DOHH2 (cell line): ENCODE results near the gene SLC37A3.

Source experiments
- H3F3A ChIP-seq: fragments of 200-600 bp; sonication (generic), shearing (Covaris generic); 2 replicates; pipeline ENCODE4 v1.6.0; 2016; ENCODE audit warnings: antibody characterized with exemption, mild to moderate bottlenecking; ENCODE audit not compliant: control insufficient read depth, insufficient read depth
- H3K27ac ChIP-seq: fragments of 200-600 bp; sonication (generic); 2 replicates; pipeline ENCODE4 v1.5.1; 2014; ENCODE audit warnings: low read depth, mild to moderate bottlenecking, low read length, moderate library complexity
- H3K27me3 ChIP-seq: fragments of 200-600 bp; sonication (generic); 2 replicates; pipeline ENCODE4 v1.6.1; 2014; ENCODE audit warnings: mild to moderate bottlenecking, low read length, mixed read lengths; ENCODE audit not compliant: control insufficient read depth
- H3K36me3 ChIP-seq: fragments of 200-600 bp; sonication (generic); 2 replicates; pipeline ENCODE4 v1.6.1; 2014; ENCODE audit warnings: mild to moderate bottlenecking, low read length, moderate library complexity, mixed read lengths; ENCODE audit not compliant: control insufficient read depth
- H3K4me1 ChIP-seq: fragments of 200-600 bp; sonication (generic); 2 replicates; pipeline ENCODE4 v1.6.1; 2014; ENCODE audit warnings: mild to moderate bottlenecking, low read length, mixed read lengths; ENCODE audit not compliant: control insufficient read depth
- H3K4me2 ChIP-seq: fragments of 200-600 bp; sonication (generic); 2 replicates; pipeline ENCODE4 v1.6.0; 2014; ENCODE audit warnings: mild to moderate bottlenecking, low read length, moderate library complexity
- H3K4me3 ChIP-seq: fragments of 200-600 bp; sonication (generic); 2 replicates; pipeline ENCODE4 v1.5.1; 2014; ENCODE audit warnings: mild to moderate bottlenecking, low read length, mixed read lengths
- H3K79me2 ChIP-seq: fragments of 200-600 bp; sonication (generic); 2 replicates; pipeline ENCODE4 v1.6.1; 2014; ENCODE audit warnings: mild to moderate bottlenecking, low read length, mixed read lengths; ENCODE audit not compliant: control insufficient read depth
- H3K9me2 ChIP-seq: fragments of 200-600 bp; sonication (generic); replicated peaks from 2 replicates; pipeline ENCODE4 v1.6.1; 2014; ENCODE audit warnings: mild to moderate bottlenecking, low read length, mixed read lengths; ENCODE audit not compliant: control insufficient read depth
- H3K9me3 ChIP-seq: fragments of 200-600 bp; sonication (generic); 2 replicates; pipeline ENCODE4 v1.6.1; 2014; ENCODE audit warnings: antibody characterized with exemption, low read length, mixed read lengths; ENCODE audit not compliant: control insufficient read depth, insufficient read depth
- H4K20me1 ChIP-seq: fragments of 200-600 bp; sonication (generic); 2 replicates; pipeline ENCODE4 v1.6.0; 2014; ENCODE audit warnings: low read depth, mild to moderate bottlenecking, antibody characterized with exemption, low read length, moderate library complexity; ENCODE audit not compliant: control insufficient read depth, insufficient read depth
- EZH2phosphoT487 ChIP-seq: fragments of 200-600 bp; sonication (generic); IDR thresholded peaks from 2 replicates; pipeline ENCODE4 v1.6.1; 2017; ENCODE audit warnings: borderline replicate concordance, mild to moderate bottlenecking, antibody characterized with exemption, low read length, moderate library complexity, mixed read lengths
- TF ChIP-seq, protein P1 (sequence below): fragments of 200-600 bp; sonication (generic); IDR thresholded peaks from one replicate; pipeline ENCODE4 v1.5.1; 2014; ENCODE audit warnings: antibody characterized with exemption, mild to moderate bottlenecking, low read depth, low read length; ENCODE audit not compliant: poor library complexity, severe bottlenecking

Gene SLC37A3

DNA sequence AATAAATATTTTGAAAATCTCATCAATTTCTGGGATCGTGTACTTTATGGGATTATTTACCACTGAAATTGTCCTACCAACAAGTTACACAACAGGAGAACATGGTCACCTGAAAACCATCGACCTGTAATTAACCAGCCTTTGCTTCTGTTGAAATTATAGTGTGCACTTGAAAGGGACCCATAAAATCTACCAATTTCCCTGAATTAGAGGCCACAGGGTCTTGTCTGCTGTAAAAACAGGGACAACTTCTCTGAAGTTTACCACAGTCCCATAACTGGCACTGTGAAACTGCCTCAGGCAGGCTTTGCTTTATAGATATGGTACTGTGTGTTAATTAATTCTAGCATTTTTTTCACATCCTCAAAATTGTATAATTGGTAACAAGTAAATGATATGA is 43.2 kb upstream of the SLC37A3 start:
- H3K27me3 ChIP-seq = no peaks in the 10 kb centered on the region
- no peaks in the 10 kb centered on the region for H3F3A ChIP-seq
- H3K79me2 ChIP-seq = no peaks in the 10 kb centered on the region
- H3K36me3 ChIP-seq = no peaks in the 10 kb centered on the region
- no peak overlapping the region for H3K4me2 ChIP-seq
- H3K4me3 ChIP-seq = no peak overlapping the region
- no peaks in the 10 kb centered on the region for H3K9me2 ChIP-seq
- H3K4me1 ChIP-seq = no peaks in the 10 kb centered on the region
- H4K20me1 ChIP-seq = no peaks in the 10 kb centered on the region
- no peaks in the 10 kb centered on the region for H3K9me3 ChIP-seq
- no peak overlapping the region for H3K27ac ChIP-seq
- TF ChIP-seq, protein P1, sequence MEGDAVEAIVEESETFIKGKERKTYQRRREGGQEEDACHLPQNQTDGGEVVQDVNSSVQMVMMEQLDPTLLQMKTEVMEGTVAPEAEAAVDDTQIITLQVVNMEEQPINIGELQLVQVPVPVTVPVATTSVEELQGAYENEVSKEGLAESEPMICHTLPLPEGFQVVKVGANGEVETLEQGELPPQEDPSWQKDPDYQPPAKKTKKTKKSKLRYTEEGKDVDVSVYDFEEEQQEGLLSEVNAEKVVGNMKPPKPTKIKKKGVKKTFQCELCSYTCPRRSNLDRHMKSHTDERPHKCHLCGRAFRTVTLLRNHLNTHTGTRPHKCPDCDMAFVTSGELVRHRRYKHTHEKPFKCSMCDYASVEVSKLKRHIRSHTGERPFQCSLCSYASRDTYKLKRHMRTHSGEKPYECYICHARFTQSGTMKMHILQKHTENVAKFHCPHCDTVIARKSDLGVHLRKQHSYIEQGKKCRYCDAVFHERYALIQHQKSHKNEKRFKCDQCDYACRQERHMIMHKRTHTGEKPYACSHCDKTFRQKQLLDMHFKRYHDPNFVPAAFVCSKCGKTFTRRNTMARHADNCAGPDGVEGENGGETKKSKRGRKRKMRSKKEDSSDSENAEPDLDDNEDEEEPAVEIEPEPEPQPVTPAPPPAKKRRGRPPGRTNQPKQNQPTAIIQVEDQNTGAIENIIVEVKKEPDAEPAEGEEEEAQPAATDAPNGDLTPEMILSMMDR = no peak
- TF ChIP-seq EZH2phosphoT487 = no peak

DNA sequence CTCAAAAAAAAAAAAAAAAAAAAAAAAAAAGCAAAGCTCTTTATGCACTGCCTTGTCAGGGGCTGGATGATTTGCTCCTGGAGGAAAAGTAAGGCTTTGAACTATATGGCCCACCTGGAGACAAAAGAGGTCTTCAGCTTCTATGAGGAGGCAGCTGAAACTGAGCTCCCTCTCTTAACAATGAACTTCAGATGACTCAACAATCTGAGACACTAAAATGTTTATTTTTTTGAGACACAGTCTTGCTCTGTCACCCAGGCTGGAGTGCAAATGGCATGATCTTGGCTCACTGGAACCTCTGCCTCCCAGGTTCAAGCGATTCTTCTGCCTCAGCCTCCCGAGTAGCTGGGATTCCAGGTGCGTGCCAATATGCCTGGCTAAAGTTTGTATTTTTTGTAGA is 42.3 kb upstream of the SLC37A3 start:
- no peak overlapping the region for H3K4me3 ChIP-seq
- no peaks in the 10 kb centered on the region for H4K20me1 ChIP-seq
- no peak for TF ChIP-seq EZH2phosphoT487
- TF ChIP-seq, protein P1 = no peak
- H3K9me3 ChIP-seq = no peaks in the 10 kb centered on the region
- H3K4me1 ChIP-seq = no peaks in the 10 kb centered on the region
- no peak overlapping the region for H3K27ac ChIP-seq
- H3F3A ChIP-seq = no peaks in the 10 kb centered on the region
- H3K27me3 ChIP-seq = no peaks in the 10 kb centered on the region
- H3K4me2 ChIP-seq = no peak overlapping the region
- no peaks in the 10 kb centered on the region for H3K9me2 ChIP-seq
- H3K36me3 ChIP-seq = no peaks in the 10 kb centered on the region
- H3K79me2 ChIP-seq = no peaks in the 10 kb centered on the region

DNA sequence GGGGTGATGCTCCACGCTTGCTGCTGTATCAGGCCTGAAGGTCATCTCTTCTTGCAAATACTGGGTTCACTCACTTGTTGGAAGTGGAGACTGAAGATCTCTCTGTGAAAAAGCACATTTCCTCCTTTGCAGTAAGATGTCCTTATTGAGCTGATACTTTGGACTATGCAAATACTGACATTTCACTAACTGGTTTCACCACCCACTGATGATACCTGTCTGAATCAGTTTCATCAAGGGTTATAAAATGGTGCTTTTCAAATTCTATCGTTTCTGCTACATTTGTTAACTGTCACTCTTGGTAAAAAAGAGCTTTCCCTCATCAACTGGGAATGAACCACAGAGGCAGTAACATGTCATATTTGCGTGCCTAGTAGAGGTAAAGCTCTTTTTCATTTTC is 41.0 kb upstream of the SLC37A3 start:
- TF ChIP-seq, protein P1 = no peak
- TF ChIP-seq EZH2phosphoT487 = no peak
- H3K27me3 ChIP-seq = no peaks in the 10 kb centered on the region
- H4K20me1 ChIP-seq = no peaks in the 10 kb centered on the region
- H3K4me2 ChIP-seq = no peak overlapping the region
- no peaks in the 10 kb centered on the region for H3F3A ChIP-seq
- H3K4me1 ChIP-seq = no peaks in the 10 kb centered on the region
- H3K9me3 ChIP-seq = no peaks in the 10 kb centered on the region
- H3K9me2 ChIP-seq = no peaks in the 10 kb centered on the region
- H3K27ac ChIP-seq = no peak overlapping the region
- no peaks in the 10 kb centered on the region for H3K79me2 ChIP-seq
- H3K36me3 ChIP-seq = no peaks in the 10 kb centered on the region
- no peak overlapping the region for H3K4me3 ChIP-seq
